Measurements from ENCODE around the gene PLEKHA4.
"Not testable (repeated sequence)": the region's sequence is repeated elsewhere in the genome, so short reads cannot be mapped to it uniquely, and the experiment has no call there.

PLEKHA4 gene

GRCh38 chr19:48887861-48888612, 19.6 kb upstream of the PLEKHA4 start:
- DNase-seq: no peak

GRCh38 chr19:48883726-48884125, 15.3 kb upstream of the PLEKHA4 start:
- no peak for DNase-seq

- no peak for DNase-seq
Observed at GRCh38 chr19:48881741-48882657, 13.6 kb upstream of the PLEKHA4 start.

- DNase-seq: not testable (repeated sequence)
Observed at GRCh38 chr19:48879696-48880095, 11.3 kb upstream of the PLEKHA4 start.

- DNase-seq: no peak
Observed at GRCh38 chr19:48879025-48879637, 10.7 kb upstream of the PLEKHA4 start.

DNA sequence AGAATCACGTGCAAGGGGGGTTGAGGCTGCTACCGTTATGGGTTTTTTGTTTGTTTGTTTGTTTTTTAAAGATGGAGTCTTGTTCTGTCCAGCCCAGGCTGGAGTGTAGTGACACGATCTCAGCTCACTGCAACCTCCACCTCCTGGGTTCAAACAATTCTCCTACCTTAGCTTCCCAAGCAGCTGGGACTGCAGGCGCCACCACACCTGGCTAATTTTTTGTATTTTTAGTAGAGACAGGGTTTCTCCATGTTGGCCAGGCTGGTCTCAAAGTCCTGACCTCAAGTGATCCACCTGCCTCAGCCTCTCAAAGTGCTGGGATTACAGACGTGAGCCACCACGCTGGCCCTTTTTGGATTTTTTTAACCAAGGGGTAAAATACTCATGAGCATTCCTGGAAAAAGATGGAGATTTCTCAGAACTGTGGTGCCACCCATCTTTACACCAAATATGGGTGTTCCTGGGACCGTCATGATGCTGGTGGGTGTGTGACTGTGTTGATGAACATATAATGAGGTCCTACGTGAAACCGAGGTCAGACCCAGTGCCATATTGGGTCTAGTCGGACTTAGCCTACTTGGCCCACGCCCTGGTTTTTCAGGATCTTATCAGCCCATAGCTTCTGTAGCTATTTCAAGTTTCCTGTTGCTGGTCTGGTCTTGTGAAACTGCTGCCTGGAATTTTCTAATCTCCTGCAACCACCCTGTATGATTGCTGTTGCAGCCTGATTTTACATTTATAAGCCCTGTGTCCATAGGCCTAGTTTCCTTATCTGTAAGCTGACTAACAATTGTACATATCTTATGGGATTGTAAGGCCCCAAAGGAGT, 10.0 kb upstream of the PLEKHA4 start:
- DNase-seq: no peak

DNA sequence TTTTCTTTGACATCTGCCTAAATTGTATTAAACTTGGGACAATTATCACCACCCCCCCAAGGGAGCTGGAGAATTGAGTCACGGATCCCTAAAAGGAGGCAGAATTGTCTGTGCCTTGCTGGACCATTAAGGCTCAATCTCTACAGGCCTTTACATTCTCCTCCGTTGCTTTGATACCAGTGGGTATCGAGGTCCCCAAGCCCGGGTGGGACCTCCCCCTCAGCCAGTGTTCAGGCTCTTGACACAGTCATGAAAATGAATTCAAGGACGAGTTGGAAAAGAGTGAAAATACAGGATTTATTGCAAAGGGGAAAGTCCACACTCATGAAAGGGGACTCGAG, 9.4 kb upstream of the PLEKHA4 start:
- no peak for DNase-seq

DNA sequence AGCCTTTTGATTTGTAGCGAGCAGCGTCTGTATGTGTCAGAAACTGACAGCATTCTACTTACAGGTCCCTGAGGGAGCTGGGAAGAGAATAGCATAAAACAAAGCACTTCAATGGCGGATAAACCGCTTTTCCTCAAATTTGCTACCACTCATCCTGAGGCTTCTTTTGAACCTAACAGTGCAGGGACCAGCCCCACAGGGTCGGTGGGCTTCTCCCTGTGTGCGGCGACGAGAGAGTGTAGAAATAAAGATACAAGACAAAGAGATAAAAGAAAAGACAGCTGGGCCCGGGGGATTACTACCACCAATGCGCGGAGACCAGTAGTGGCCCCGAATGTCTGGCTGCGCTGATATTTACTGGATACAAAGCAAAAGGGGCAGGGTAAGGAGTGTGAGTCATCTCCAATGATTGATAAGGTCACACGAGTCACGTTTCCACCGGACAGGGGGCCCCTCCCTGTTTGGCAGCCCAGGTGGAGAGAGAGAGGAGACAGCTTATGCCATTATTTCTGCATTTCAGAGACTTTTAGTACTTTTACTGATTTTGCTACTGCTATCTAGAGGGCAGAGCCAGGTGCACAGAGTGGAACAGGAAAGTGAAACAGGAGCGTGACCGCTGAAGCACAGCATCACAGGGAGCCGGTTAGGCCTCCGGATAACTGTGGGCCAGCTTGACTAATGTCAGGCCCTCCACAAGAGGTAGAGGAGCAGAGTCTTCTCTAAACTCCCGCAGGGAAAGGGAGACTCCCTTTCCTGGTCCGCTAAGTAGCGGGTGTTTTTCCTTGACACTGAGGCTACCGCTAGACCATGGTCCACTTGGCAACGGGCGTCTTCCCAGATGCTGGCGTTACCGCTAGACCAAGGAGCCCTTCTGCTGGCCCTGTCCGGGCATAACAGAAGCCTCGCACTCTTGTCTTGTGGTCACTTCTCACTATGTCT, 7.9 kb upstream of the PLEKHA4 start:
- DNase-seq: not testable (repeated sequence)

GRCh38 chr19:48874303-48875135, 6.1 kb upstream of the PLEKHA4 start:
- no peak for DNase-seq

GRCh38 chr19:48873476-48874302, 5.3 kb upstream of the PLEKHA4 start:
- DNase-seq: no peak

DNA sequence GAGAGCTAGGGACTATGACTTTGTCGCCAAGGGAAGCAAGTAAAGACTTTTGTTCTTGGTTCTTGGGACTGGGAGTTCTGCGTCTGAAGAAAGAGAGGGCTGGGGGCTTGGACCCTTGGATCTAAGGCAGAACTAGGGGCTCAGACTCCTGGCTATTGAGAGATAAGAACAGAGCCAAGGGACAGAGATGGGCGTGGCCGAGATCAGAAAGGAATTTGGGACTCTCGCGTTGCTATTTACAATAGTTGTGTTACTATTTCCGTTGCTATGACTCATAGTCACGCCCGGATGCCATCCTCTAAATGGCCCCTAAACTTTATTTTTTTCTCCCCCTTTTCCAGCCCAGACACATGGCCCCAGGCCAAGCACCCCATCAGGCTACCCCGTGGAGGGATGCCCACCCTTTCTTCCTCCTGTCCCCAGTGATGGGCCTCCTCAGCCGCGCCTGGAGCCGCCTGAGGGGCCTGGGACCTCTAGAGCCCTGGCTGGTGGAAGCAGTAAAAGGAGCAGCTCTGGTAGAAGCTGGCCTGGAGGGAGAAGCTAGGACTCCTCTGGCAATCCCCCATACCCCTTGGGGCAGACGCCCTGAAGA, 4.6 kb upstream of the PLEKHA4 start:
- peak; percentile 68 for DNase-seq

GRCh38 chr19:48872182-48872883, 3.9 kb upstream of the PLEKHA4 start, which contains the start of gene PPP1R15A:
Gene PPP1R15A (plus strand): TSS chr19:48872421. CDS start chr19:48873234, 813 bp downstream.
- DNase-seq: peak; percentile 98

DNA sequence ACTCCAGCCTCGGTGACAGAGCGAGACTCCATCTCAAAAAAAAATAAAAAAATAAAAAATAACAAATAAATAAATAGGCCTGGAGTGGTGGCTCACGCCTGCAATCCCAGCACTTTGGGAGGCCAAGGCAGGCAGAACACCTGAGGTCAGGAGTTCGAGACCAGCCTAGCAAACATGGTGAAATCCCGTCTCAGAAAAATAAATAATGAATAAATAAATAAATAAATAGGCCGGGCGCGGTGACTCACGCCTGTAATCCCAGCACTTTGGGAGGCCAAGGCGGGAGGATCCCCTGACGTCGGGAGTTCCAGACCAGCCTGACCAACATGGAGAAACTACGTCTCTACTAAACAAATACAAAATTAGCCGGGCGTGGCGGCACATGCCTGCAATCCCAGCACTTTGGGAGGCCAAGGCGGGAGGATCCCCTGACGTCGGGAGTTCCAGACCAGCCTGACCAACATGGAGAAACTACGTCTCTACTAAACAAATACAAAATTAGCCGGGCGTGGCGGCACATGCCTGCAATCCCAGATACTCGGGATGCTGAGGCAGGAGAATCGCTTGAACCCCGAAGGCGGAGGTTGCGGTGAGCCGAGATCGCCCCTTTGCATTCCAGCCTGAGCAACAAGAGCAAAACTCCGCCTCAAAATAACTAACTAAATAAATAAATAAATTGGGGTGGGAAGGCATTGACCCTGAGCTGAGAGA, 3.2 kb upstream of the PLEKHA4 start:
- DNase-seq: not testable (repeated sequence)

- DNase-seq: no peak
Observed at GRCh38 chr19:48870048-48870447, 1.6 kb upstream of the PLEKHA4 start.

- DNase-seq: no peak
Observed at GRCh38 chr19:48867746-48868113, 687 bp downstream of the PLEKHA4 start.

DNA sequence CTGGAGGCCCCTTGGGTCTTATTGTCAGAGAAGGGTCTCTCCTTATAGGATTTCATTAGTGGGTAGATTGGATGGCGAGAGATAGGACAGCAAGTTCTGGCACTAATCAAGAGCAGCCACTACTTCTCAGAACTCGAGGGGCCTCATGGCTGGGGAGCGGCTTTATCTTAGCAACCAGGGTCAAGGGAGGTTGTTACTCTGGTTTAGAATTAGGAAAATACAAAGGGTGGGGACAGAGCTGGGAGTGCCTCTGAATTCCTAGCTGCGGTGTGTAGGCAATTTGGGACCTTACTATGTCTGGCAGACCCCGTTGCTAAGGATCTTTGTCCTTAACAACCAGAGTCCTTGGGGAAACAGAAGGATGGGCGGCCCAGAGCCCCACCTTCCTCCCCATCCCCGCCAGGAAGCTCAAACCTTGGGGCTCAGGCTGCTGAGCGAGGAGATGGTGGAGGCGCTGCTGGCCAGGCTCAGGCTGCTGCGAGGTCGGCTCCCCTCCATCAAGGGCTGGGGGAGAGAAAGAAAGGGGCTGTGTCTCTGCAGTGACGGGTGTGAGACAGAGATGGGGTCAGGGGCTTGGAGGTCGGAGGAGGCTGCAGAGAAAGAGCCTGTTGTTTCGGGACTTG, 1.2 kb downstream of the PLEKHA4 start:
- DNase-seq: no peak

DNA sequence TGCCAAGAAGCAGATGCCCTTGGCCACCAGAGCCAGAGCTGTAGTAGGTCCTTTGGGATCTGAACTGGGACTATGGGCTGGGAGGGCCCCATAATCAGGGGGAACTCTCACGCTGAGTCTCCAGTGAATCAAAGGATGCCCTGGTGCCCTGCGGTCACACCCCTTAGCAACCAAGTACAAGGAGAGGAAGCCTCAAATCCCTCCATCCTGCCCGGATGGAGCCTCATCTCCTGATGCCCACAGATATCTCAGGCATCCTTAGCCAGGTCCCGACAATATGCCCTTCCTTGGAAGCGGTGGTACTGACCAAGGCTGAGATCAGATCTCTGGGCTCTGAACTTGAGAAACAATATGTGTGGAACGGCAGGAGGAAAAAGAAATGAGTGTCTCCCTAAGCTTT, 1.7 kb downstream of the PLEKHA4 start:
- no peak for DNase-seq

Data from effector CD4-positive, alpha-beta T cell (primary cell).